ENCODE results near the gene ALKBH3. TPM values are rescaled to one million over a fixed set of nuclear protein-coding genes. Genes with fewer than 3 reads are reported as not detected.

Gene ALKBH3
- total and polyA plus RNA-seq, 2 donors (not counting 3 experiments of a cell fraction or from before 2014, with no cell fraction given), result 28.0 to 34.7 TPM

GRCh38 chr11:43924112-43924855, 43.7 kb downstream of the ALKBH3 start:
- TF ChIP-seq CTCF (IDR thresholded peaks at IDR 0.05; ENCODE audit: extremely low read depth in 1 of 2, insufficient read depth in 1 of 2, low read depth in 1 of 2, low read length in 2 of 2), result peak in 1 of 2 donors; percentile 19
- TF ChIP-seq FOS (IDR thresholded peaks at IDR 0.05; ENCODE audit: borderline replicate concordance, insufficient read depth, low read length), result no peak
- H3K4me3 ChIP-seq (replicated peaks in 1 of 3; ENCODE audit: insufficient read depth in 1 of 3, low read depth in 1 of 3, low read length in 3 of 3), result no peak overlapping the region
- DNase-seq (ENCODE audit: low read depth, low spot score), result no peak
- H3K9me3 ChIP-seq (replicated peaks; ENCODE audit: control insufficient read depth, insufficient read depth, low read length), result no peaks in the 10 kb centered on the region
- H2AFZ ChIP-seq (ENCODE audit: low read depth, low read length), result no peak overlapping the region
- FAIRE-seq, result no peak
- no peak overlapping the region for H3K4me2 ChIP-seq (ENCODE audit: insufficient read depth, low read length)
- H3K79me2 ChIP-seq (ENCODE audit: control insufficient read depth, insufficient read depth, low read length), result no peaks in the 10 kb centered on the region
- no peak overlapping the region for H3K9ac ChIP-seq (replicated peaks; ENCODE audit: extremely low read depth, insufficient read depth, low read length)
- no peaks in the 10 kb centered on the region for H3K9me1 ChIP-seq (replicated peaks; ENCODE audit: control insufficient read depth, extremely low read depth, insufficient read depth, low read length)
- POLR2A ChIA-PET, result interaction anchor here (1.3 kb wide), 1 partner anchor 18 kb away, joined by 7 read pairs; the partner anchor contains the start of gene C11orf96
- H3K27me3 ChIP-seq (ENCODE audit: control insufficient read depth in 2 of 2, insufficient read depth in 2 of 2, low read length in 2 of 2), result no peaks in the 10 kb centered on the region
- H3K4me1 ChIP-seq (ENCODE audit: control insufficient read depth, extremely low read depth, insufficient read depth, low read length), result peaks cover 45% of the 10 kb centered on the region
- intact Hi-C loops (cut with micrococcal nuclease), result no loop called here
- H4K20me1 ChIP-seq (replicated peaks; ENCODE audit: control insufficient read depth, extremely low read depth, insufficient read depth, low read length), result no peaks in the 10 kb centered on the region
- BruUV-seq (replicated peaks), result no TSS peak
- dilution Hi-C loops (cut with MboI; ENCODE audit: extremely low pct_ligation_motif_present, low sequenced_read_pairs), result no loop called here
- peak overlapping the region; percentile 82 for H3K27ac ChIP-seq (ENCODE audit: insufficient read depth, low read depth, low read length)
- CTCF ChIA-PET, result interaction anchor here (1.0 to 8.0 kb wide), 9 partner anchors 9 to 35 kb away, joined by 3 to 43 read pairs (median 5); partner anchors contain the start of gene C11orf96
- H3K36me3 ChIP-seq (ENCODE audit: control insufficient read depth in 2 of 2, extremely low read depth in 1 of 2, insufficient read depth in 2 of 2, low read length in 2 of 2), result no peaks in the 10 kb centered on the region

All from endothelial cell of umbilical vein (primary cell).